SH-SY5Y (cell line): ENCODE data around the gene CDO1.

ENCODE experiments used
- GATA2 ChIP-seq: IDR thresholded peaks from 2 replicates; pipeline ENCODE4 v1.6.1; 2011; ENCODE audit warnings: mild to moderate bottlenecking, low read depth, low read length
- GATA3 ChIP-seq: IDR thresholded peaks from 2 replicates; pipeline ENCODE4 v1.6.1; 2011; ENCODE audit warnings: low read depth, mild to moderate bottlenecking, low read length, moderate library complexity

DNA sequence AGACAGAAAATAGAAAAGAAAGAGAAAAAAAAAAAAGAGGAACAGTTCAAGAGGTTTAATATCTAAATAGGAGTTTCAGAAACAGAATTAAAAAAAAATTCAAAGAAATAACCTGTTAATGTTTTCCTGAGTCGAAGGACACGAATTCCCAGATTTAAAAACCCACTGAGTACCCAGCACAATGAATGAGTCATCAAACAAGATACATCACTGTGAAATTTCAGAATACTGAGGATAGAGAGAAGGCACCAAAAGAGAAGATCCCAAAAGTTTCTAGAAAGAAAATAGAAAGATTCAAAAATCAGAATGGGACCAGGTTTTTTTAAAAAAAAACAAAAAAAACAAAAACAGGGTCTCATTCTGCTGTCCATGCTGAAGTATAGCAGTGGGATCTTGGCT lies 8.8 kb downstream of the CDO1 start:
- TF ChIP-seq GATA3 (no peak), GATA2 (no peak)
